Suprapubic skin (tissue), 4 donors: ENCODE data around the gene APC.
"Not testable (repeated sequence)": the region's sequence is repeated elsewhere in the genome, so short reads cannot be mapped to it uniquely, and the experiment has no call there.

Experiments
- EP300 ChIP-seq: sonication (generic); formaldehyde crosslinking; IDR thresholded peaks from one replicate; pipeline ENCODE4 v1.6.1; 2017; ENCODE audit warnings: antibody characterized with exemption
- POLR2A ChIP-seq, 2 donors: fragments of 450-650 bp; IDR thresholded peaks; one replicate each; pipeline ENCODE4 v1.6.1; 2017; ENCODE audit warnings: antibody characterized with exemption in 2 of 2, mild to moderate bottlenecking in 2 of 2, moderate library complexity in 2 of 2
- POLR2AphosphoS5 ChIP-seq, 3 donors: sonication (generic); formaldehyde crosslinking; IDR thresholded peaks; one replicate each; pipeline ENCODE4 v1.6.1; 2017; ENCODE audit warnings: antibody characterized with exemption in 3 of 3
- TF ChIP-seq, protein P1 (sequence below), 2 donors: fragments of 200-600 bp in 1 of 2; fragments of 450-650 bp in 1 of 2; sonication (generic) in 1 of 2; IDR thresholded peaks; one replicate each; pipeline ENCODE4 v1.5.1; 2016 to 2019; ENCODE audit warnings: antibody characterized with exemption in 2 of 2, mild to moderate bottlenecking in 1 of 2, moderate library complexity in 1 of 2

DNA sequence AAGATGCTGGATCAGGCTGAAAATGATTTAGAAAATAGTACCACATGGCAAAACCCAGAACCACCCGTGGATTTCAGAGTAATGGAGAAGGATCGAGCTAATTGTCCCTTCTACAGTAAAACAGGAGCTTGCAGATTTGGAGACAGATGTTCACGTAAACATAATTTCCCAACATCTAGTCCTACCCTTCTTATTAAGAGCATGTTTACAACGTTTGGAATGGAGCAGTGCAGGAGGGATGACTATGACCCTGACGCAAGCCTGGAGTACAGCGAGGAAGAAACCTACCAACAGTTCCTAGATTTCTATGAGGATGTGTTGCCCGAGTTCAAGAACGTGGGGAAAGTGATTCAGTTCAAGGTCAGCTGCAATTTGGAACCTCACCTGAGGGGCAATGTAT lies 154.4 kb downstream of the APC start:
- TF ChIP-seq, protein P1, sequence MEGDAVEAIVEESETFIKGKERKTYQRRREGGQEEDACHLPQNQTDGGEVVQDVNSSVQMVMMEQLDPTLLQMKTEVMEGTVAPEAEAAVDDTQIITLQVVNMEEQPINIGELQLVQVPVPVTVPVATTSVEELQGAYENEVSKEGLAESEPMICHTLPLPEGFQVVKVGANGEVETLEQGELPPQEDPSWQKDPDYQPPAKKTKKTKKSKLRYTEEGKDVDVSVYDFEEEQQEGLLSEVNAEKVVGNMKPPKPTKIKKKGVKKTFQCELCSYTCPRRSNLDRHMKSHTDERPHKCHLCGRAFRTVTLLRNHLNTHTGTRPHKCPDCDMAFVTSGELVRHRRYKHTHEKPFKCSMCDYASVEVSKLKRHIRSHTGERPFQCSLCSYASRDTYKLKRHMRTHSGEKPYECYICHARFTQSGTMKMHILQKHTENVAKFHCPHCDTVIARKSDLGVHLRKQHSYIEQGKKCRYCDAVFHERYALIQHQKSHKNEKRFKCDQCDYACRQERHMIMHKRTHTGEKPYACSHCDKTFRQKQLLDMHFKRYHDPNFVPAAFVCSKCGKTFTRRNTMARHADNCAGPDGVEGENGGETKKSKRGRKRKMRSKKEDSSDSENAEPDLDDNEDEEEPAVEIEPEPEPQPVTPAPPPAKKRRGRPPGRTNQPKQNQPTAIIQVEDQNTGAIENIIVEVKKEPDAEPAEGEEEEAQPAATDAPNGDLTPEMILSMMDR (IDR thresholded peaks at IDR 0.05), result not testable (repeated sequence)
- not testable (repeated sequence) for TF ChIP-seq EP300; POLR2A (IDR thresholded peaks at IDR 0.05); POLR2AphosphoS5 (IDR thresholded peaks at IDR 0.05)
